SH-SY5Y (cell line): ENCODE data around the gene CUL3.

Experiments
- GATA2 ChIP-seq: IDR thresholded peaks from 2 replicates; pipeline ENCODE4 v1.6.1; 2011; ENCODE audit warnings: mild to moderate bottlenecking, low read depth, low read length
- GATA3 ChIP-seq: IDR thresholded peaks from 2 replicates; pipeline ENCODE4 v1.6.1; 2011; ENCODE audit warnings: low read depth, mild to moderate bottlenecking, low read length, moderate library complexity

CUL3 gene

GRCh38 chr2:224586127-224586695, 1.0 kb upstream of the CUL3 start:
- TF ChIP-seq GATA2, result no peak
- no peak for TF ChIP-seq GATA3

GRCh38 chr2:224584785-224585210, 365 bp downstream of the CUL3 start:
- TF ChIP-seq GATA3, result no peak
- no peak for TF ChIP-seq GATA2

GRCh38 chr2:224584111-224584784, 915 bp downstream of the CUL3 start:
- TF ChIP-seq GATA3, result no peak
- TF ChIP-seq GATA2, result no peak

DNA sequence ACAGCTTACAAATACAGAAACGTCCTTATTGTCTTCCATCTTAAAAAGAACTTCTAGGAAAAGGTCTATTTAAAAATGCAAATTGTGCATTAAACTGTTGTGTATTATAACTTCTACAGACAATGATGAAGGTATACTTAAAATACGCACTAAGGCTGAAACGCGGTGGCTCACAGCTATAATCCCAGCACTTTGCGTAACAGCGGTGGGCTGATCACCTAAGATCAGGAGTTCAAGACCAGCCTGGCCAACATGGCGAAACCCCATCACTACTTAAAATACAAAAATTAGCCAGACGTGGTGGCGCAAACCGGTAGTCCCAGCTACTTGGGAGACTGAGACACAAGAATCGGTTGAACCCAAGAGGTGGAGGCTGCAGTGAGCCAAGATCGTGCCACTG, 4.9 kb downstream of the CUL3 start:
- TF ChIP-seq GATA3 (no peak), GATA2 (no peak)

DNA sequence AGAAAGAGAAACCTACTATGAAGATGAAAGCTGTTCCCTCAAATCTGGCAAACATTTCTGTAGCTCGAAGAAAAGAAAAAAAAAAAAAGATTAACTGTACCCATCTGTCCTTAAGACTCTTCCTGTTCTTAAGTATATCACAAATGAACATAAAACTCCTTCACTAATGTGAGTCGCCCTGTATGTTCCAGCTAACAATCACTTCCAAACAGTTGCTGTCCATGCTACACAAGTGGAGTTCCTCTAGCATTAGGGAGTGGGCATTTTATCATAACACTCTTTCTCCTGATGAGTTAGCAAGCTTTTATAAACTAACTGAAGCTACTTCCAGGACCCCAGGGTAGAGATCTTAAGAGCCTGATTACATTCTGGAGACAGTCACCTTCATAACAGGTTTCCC, 5.8 kb downstream of the CUL3 start:
- TF ChIP-seq GATA2 (no peak), GATA3 (no peak)

GRCh38 chr2:224577541-224577940, 7.6 kb downstream of the CUL3 start:
- TF ChIP-seq GATA3 (no peak), GATA2 (no peak)

- TF ChIP-seq GATA3 (no peak), GATA2 (no peak)
These were observed 9.0 kb downstream of the CUL3 start for GRCh38 chr2:224576088-224576715.

GRCh38 chr2:224574423-224575084, 10.6 kb downstream of the CUL3 start:
- TF ChIP-seq GATA3, result no peak
- TF ChIP-seq GATA2, result no peak

- no peak for TF ChIP-seq GATA3
- TF ChIP-seq GATA2, result no peak
These were observed 11.4 kb downstream of the CUL3 start for GRCh38 chr2:224573724-224574123.

DNA sequence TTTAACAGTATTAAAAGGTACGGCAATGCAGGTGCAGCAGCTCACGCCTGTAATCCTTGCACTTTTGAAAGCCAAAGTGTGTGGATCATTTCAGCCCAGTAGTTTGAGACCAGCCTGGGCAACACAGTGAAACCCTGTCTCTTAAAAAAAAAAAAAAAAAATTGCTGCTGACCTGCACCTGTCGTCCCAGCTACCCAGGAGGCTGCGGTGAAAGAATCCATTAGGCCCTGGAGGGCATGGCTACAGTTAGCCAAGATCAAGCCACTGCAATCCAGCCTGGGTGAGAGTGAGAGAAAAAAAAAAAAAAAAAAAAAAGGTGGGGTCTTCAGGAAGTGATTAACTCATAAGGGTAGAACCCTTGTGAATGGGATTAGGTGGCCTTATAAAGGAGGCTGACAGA, 12.8 kb downstream of the CUL3 start:
- TF ChIP-seq GATA2 (no peak), GATA3 (no peak)

DNA sequence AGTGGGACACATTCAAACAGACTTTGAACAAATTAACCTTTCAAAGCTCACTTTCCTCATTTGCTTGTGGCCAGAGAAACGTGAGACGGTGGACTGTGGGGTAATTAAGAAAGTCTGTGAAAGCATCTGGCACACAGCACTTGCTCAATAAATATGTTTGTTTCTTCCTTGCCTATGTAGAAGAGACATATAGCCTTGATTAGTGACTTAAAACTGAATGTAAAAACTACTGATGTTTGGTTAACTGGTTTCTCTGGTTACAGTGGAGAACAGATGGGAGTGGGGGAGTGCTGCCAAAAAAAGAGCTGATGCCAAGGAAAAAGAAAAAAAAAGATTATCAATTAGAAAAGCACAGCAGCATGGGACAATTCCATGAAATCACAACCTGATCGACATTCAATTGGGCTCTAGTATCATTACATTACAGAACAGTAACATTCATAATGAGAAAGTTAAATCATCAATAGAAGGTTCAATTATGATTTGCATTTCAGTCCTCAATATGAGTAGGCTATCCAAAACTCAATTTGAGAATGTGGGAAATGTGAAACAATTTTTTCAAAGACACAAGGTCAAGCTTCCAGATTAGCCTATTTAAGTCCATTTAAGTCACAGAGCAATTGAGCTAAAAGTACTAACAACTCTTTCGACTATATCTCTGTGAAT, 14.7 kb downstream of the CUL3 start:
- no peak for TF ChIP-seq GATA3

DNA sequence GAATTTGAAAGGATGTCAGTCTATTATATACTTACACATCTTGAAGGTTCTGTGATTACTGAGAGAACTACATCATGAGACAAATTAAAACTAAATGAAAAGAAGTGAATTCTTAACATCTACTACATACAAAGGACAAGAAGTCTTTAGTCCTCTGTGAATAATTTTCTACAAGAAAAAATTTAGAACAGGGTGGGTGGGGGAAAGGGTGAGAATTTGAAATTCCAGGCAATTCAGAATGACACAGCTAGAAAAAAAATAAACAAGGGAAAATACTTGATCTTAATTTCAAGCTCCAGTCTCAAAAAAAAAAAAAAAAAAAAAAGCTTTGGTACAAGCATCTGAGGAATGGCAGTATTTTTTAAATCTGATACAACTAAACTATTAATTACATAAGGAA, 15.5 kb downstream of the CUL3 start:
- TF ChIP-seq GATA3 (no peak), GATA2 (no peak)

DNA sequence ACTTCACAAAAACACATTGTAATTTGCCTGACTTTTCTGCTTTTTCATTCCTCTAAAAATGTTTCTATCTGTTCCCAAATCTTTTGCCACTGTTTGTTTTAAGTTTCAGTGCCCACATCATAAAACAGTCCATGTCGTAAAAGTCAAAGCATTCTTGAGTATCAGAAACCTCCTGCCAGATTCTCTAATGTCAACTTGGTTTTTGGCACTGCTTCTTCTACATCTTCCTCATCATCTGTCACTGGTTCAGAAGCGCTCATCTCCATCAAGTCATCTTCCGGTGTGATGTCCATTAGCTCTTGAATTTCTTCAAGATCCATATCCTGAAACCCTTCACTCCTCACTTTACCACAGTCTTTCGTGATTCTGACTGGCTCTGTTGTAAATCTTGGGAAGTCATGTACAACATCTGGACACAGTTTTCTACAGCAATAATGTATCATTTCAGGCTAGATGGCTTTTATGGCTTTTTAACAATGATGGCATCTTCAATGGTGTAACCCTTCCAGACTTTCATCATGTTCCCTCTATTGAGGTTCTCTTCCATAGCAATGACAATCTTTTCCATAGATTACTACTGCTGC, 19.6 kb downstream of the CUL3 start:
- no peak for TF ChIP-seq GATA3
- no peak for TF ChIP-seq GATA2

GRCh38 chr2:224563537-224563936, 21.6 kb downstream of the CUL3 start:
- TF ChIP-seq GATA3, result no peak
- TF ChIP-seq GATA2, result no peak

DNA sequence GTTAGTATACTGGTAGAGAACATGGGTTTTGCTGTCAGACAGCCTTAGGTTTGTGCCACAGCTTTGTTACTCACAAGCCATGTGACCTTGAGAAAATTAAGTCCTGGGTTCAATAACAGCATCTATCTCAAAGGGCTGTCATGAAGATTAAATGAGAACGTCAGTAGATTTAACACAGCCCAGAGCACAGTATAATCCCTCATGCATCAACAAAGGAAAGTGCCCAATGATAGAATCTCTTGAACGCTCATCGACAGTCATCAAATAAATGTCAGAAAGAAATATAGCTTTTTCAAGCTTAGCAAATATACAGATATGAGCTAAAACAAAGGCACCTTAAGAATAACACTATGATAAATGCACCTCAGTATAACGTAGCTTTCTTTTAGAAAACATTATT, 22.3 kb downstream of the CUL3 start:
- TF ChIP-seq GATA2 (peak; percentile 48; the same call in 1 of the 2 replicates), GATA3 (peak; percentile 58; the same call in 1 of the 2 replicates)
